MM.1S (cell line): ENCODE measurements around the gene CDON.
"Not testable (repeated sequence)": the region's sequence is repeated elsewhere in the genome, so short reads cannot be mapped to it uniquely, and the experiment has no call there.

Experiments
- DNase-seq: peaks from one replicate; pipeline ENCODE4 v3.0.0-alpha.2; 2015
- H2AFZ ChIP-seq: fragments of 300-600 bp; sonication (generic); 2 replicates; pipeline ENCODE4 v1.6.0; 2016; ENCODE audit warnings: antibody characterized with exemption, low read length
- H3F3A ChIP-seq: fragments of 300-600 bp; sonication (generic); 2 replicates; pipeline ENCODE4 v1.6.1; 2016; ENCODE audit warnings: mild to moderate bottlenecking, antibody characterized with exemption, low read length, moderate library complexity, mixed read lengths; ENCODE audit not compliant: insufficient read depth
- H3K27ac ChIP-seq: fragments of 300-600 bp; sonication (generic); 2 replicates; pipeline ENCODE4 v1.5.1; 2016; ENCODE audit warnings: mild to moderate bottlenecking, low read length
- H3K27me3 ChIP-seq: fragments of 300-600 bp; sonication (generic); replicated peaks from 2 replicates; pipeline ENCODE4 v1.6.0; 2016; ENCODE audit warnings: low read length; ENCODE audit not compliant: insufficient read depth
- H3K36me3 ChIP-seq: fragments of 300-600 bp; sonication (generic); replicated peaks from 2 replicates; pipeline ENCODE4 v1.6.1; 2016; ENCODE audit warnings: mild to moderate bottlenecking, low read length, mixed read lengths; ENCODE audit not compliant: insufficient read depth
- H3K4me1 ChIP-seq: fragments of 300-600 bp; sonication (generic); 2 replicates; pipeline ENCODE4 v1.6.1; 2016; ENCODE audit warnings: low read length, mixed read lengths
- H3K4me2 ChIP-seq: fragments of 300-600 bp; sonication (generic); 2 replicates; pipeline ENCODE4 v1.6.0; 2016; ENCODE audit warnings: low read depth, low read length
- H3K4me3 ChIP-seq: fragments of 300-600 bp; sonication (generic); 2 replicates; pipeline ENCODE4 v1.5.1; 2016; ENCODE audit warnings: low read length, mixed read lengths
- H3K79me2 ChIP-seq: fragments of 300-600 bp; sonication (generic); 2 replicates; pipeline ENCODE4 v1.6.1; 2016; ENCODE audit warnings: mixed run types, low read length, mixed read lengths
- H3K9ac ChIP-seq: fragments of 300-600 bp; sonication (generic); 2 replicates; pipeline ENCODE4 v1.6.1; 2016; ENCODE audit warnings: low read length, mixed read lengths
- H3K9me2 ChIP-seq: fragments of 300-600 bp; sonication (generic); replicated peaks from 2 replicates; pipeline ENCODE4 v1.6.1; 2016; ENCODE audit warnings: mild to moderate bottlenecking, low read length, mixed read lengths; ENCODE audit not compliant: insufficient read depth
- H3K9me3 ChIP-seq: fragments of 300-600 bp; sonication (generic); replicated peaks from 2 replicates; pipeline ENCODE4 v1.6.1; 2016; ENCODE audit warnings: mild to moderate bottlenecking, low read length, mixed read lengths; ENCODE audit not compliant: insufficient read depth
- H4K20me1 ChIP-seq: fragments of 300-600 bp; sonication (generic); 2 replicates; pipeline ENCODE4 v1.6.1; 2016; ENCODE audit warnings: mild to moderate bottlenecking, low read length, moderate library complexity, mixed read lengths; ENCODE audit not compliant: insufficient read depth
- EZH2 ChIP-seq: fragments of 300-600 bp; sonication (generic); optimal IDR thresholded peaks from 2 replicates; pipeline ENCODE3; 2017; ENCODE audit warnings: low read depth, mild to moderate bottlenecking, antibody characterized with exemption, low read length, mixed read lengths
- EZH2phosphoT487 ChIP-seq: fragments of 300-600 bp; sonication (generic); IDR thresholded peaks from 2 replicates; pipeline ENCODE4 v1.6.1; 2018; ENCODE audit warnings: antibody characterized with exemption, low read length
- TF ChIP-seq, protein P1 (sequence below): fragments of 300-600 bp; sonication (generic); IDR thresholded peaks from 2 replicates; pipeline ENCODE4 v1.5.1; 2016; ENCODE audit warnings: antibody characterized with exemption, low read length, mixed read lengths

Gene CDON

DNA sequence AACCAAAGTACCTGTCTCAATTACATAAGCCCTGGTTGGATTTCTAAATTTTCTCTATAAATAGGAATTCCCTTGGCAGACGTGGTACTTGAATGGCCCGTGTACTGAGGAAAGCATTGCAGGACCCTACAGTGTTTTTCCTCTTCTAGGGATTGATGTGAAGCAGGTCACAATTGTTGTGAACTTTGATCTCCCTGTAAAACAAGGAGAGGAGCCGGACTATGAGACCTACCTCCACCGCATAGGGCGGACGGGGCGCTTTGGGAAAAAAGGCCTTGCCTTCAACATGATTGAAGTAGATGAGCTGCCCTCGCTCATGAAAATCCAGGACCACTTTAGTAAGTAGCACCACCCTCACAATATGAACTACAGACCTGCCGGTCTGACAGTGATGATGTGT is 141.6 kb downstream of the CDON start:
- Histone ChIP-seq H3F3A (no peaks in the 10 kb centered on the region), H4K20me1 (no peaks in the 10 kb centered on the region), H3K27me3 (no peaks in the 10 kb centered on the region), H3K79me2 (no peaks in the 10 kb centered on the region), H3K27ac (no peak overlapping the region), H3K4me1 (no peaks in the 10 kb centered on the region), H3K9me3 (no peaks in the 10 kb centered on the region), H3K9ac (no peak overlapping the region), H3K9me2 (no peaks in the 10 kb centered on the region), H3K4me3 (no peak overlapping the region), H3K4me2 (no peak overlapping the region), H2AFZ (no peak overlapping the region), H3K36me3 (no peaks in the 10 kb centered on the region)
- DNase-seq = no peak
- TF ChIP-seq, protein P1, sequence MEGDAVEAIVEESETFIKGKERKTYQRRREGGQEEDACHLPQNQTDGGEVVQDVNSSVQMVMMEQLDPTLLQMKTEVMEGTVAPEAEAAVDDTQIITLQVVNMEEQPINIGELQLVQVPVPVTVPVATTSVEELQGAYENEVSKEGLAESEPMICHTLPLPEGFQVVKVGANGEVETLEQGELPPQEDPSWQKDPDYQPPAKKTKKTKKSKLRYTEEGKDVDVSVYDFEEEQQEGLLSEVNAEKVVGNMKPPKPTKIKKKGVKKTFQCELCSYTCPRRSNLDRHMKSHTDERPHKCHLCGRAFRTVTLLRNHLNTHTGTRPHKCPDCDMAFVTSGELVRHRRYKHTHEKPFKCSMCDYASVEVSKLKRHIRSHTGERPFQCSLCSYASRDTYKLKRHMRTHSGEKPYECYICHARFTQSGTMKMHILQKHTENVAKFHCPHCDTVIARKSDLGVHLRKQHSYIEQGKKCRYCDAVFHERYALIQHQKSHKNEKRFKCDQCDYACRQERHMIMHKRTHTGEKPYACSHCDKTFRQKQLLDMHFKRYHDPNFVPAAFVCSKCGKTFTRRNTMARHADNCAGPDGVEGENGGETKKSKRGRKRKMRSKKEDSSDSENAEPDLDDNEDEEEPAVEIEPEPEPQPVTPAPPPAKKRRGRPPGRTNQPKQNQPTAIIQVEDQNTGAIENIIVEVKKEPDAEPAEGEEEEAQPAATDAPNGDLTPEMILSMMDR = no peak
- TF ChIP-seq EZH2phosphoT487 = no peak
- TF ChIP-seq EZH2 = no peak

- Histone ChIP-seq H3K27ac (no peak overlapping the region), H3K4me1 (no peaks in the 10 kb centered on the region), H3K9ac (no peak overlapping the region), H3K27me3 (no peaks in the 10 kb centered on the region), H3K9me3 (no peaks in the 10 kb centered on the region), H3K79me2 (no peaks in the 10 kb centered on the region), H3K4me3 (no peak overlapping the region), H3K4me2 (no peak overlapping the region), H3K9me2 (no peaks in the 10 kb centered on the region), H4K20me1 (no peaks in the 10 kb centered on the region), H2AFZ (no peak overlapping the region), H3K36me3 (no peaks in the 10 kb centered on the region), H3F3A (no peaks in the 10 kb centered on the region)
- no peak for DNase-seq
- TF ChIP-seq EZH2 (no peak), EZH2phosphoT487 (no peak)
- TF ChIP-seq, protein P1 = no peak
These were observed 144.4 kb downstream of the CDON start for GRCh38 chr11:125918140-125918840.

DNA sequence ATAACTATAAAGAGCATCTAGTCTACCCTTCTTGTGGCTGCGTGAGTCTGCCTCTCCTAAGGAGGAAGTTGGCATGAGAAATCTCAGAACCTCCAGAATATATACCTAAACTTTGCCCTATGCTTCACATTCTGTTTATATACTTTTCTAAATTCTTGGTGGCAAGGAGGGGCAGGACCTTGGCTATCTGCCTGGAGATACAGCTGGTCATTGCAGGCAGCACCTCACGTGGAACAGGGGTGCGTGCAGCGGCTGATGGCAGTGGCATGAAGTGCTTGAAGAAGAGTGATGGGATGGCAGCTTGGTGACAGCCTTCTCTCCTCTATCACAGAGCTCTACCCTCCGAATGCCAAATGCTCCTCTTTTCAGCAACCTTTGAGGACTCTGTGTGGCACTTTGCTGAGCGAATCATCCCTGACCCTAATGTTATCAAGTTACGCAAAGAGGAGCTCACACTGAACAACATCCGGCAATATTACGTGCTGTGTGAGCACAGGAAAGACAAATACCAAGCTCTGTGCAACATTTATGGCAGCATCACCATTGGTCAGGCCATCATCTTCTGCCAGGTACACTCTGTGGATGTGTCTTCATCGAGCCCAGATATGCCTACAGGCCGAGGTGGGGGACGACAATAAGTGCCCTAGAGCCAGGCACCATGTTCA is 145.9 kb downstream of the CDON start:
- H3K4me3 ChIP-seq = no peak overlapping the region
- no peak overlapping the region for H3K4me2 ChIP-seq
- TF ChIP-seq EZH2 = no peak
- no peak for TF ChIP-seq EZH2phosphoT487
- TF ChIP-seq, protein P1 = no peak
- H2AFZ ChIP-seq = no peak overlapping the region
- no peaks in the 10 kb centered on the region for H3K9me3 ChIP-seq
- no peaks in the 10 kb centered on the region for H3K4me1 ChIP-seq
- H3F3A ChIP-seq = no peaks in the 10 kb centered on the region
- H3K9me2 ChIP-seq = no peaks in the 10 kb centered on the region
- no peaks in the 10 kb centered on the region for H3K27me3 ChIP-seq
- no peaks in the 10 kb centered on the region for H3K79me2 ChIP-seq
- H3K27ac ChIP-seq = no peak overlapping the region
- H3K36me3 ChIP-seq = no peaks in the 10 kb centered on the region
- H3K9ac ChIP-seq = no peak overlapping the region
- no peak for DNase-seq
- no peaks in the 10 kb centered on the region for H4K20me1 ChIP-seq

DNA sequence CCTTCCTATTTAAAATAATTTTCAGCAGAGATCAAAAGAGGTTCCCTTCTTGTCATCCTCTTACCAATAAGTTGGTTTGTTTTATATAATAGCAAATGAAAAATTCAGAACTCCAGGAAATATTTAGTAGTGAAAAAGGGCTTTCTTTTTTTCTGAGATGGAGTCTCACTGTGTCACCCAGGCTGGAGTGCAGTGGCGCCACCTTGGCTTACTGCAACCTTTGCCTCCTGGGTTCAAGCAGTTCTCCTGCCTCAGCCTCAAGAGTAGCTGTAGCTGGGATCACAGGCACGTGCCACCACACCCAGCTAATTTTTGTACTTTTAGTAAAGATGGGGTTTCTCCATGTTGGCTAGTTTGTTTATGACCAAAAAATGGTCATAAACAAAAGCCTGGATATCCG is 148.1 kb downstream of the CDON start:
- DNase-seq, H3K4me2 ChIP-seq, H3K9me2 ChIP-seq, H2AFZ ChIP-seq, H4K20me1 ChIP-seq, H3K27me3 ChIP-seq, H3F3A ChIP-seq, H3K36me3 ChIP-seq, H3K27ac ChIP-seq, H3K9ac ChIP-seq, H3K4me1 ChIP-seq, H3K79me2 ChIP-seq, H3K9me3 ChIP-seq, H3K4me3 ChIP-seq: not testable (repeated sequence)
